Cerebellar nuclear complex (tissue), 1 donor: Measurements from ENCODE around the gene NPC2.
"Not testable (repeated sequence)": the region's sequence is repeated elsewhere in the genome, so short reads cannot be mapped to it uniquely, and the experiment has no call there.

ENCODE experiments used
- DNase-seq, 2 experiments: peaks; one replicate each; lab custom pipeline; 2025; lab: John Stamatoyannopoulos, UW

NPC2 gene

DNA sequence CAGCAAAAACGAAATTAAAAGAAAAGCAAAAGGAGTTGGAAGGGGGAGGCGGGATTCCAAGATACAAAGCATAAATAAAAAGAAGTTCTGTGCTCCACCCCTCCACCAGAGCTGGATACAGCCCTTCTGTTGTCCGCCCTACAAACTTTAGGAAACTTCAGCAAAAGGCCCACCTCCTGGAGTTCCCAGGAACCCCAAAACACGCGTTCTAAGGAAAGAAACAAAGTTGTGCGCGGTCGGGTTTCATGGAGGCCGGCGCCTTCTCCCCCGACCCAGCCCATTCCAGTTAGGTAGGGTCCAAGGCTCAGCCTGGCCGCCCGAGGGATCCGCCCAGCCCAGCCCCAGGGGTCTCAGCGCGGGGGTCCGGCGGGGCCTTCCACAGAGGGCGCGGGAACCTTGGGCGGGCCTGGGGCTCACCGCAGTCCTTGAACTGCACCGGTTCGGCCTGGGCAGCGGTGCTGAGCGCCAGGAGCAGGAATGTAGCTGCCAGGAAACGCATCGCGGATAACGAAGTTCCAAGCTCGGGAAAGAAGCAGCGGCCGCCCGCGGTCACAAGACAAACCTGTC is at the start of gene NPC2:
TSS of gene NPC2 (minus strand) at position 530 of the 567 bp plus-strand sequence. CDS start at position 499, 31 bp downstream.
- no peak for DNase-seq

DNA sequence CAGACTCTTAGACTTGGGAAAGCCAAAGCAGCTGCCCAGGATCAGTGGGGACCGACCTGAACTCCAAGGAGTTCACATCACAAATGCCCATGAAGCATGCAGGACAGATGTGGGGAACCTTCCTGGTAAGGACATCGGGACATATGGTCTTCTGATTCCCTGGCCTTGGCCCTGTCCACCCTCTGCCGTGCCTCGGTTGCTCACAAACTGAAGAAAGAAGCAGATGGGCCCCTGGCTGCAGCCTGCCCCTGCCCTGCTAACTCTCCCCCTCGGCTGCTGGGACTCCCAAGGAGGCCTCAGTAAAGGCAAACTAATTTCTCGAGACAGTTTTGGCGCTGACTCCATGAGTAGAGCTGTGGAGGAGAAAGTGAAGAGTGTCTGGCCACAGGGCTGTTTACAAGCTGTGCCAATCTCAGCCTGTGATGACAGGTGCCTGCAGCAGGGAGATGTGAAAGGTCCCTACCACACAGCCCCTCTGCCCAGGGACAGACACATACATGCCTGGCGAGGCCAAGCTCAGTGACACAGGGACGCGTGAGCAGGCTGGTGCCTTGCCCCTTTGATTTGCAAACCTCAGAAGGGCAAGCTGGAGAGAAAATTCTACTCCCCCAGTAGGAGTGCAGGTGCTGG is 49.1 kb upstream of the NPC2 start:
- DNase-seq, result no peak

DNA sequence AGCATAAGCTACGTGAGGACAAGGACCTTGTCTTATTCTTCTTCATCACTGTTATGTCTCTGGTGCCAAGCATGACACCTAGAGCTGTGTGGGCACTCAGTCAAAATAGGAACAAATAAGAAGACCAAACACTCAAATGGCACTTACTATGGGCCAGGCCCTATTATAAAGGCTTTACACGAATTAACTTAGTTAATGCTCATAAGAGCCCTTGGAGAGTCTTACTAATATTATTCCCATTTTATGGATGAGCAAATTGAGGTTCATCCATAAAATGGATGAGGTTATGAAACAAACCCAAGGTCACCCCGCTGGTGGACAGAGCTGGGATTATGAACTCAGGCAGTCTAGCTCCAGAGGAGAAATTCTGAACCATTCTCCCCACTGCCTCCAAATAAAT is 48.1 kb upstream of the NPC2 start:
- no peak for DNase-seq

DNA sequence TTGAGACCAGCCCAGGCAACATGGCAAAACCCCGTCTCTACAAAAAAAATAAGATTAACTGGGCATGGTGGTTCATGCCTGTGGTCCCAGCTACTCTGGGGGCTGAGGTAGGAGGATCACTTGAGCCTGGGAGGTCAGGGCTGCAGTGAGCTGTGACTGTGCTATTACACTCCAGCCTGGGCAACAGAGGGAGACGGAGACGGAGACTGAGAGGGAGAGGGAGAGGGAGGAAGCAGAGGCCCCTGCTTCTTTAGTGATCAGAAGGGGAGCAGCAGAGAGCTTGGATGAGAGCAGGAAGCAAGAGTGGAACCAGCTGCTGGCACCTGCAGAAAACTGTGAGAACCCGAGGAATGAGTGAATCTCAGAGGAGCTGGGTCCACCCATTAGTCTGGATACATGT is 46.4 kb upstream of the NPC2 start:
- DNase-seq, result no peak

DNA sequence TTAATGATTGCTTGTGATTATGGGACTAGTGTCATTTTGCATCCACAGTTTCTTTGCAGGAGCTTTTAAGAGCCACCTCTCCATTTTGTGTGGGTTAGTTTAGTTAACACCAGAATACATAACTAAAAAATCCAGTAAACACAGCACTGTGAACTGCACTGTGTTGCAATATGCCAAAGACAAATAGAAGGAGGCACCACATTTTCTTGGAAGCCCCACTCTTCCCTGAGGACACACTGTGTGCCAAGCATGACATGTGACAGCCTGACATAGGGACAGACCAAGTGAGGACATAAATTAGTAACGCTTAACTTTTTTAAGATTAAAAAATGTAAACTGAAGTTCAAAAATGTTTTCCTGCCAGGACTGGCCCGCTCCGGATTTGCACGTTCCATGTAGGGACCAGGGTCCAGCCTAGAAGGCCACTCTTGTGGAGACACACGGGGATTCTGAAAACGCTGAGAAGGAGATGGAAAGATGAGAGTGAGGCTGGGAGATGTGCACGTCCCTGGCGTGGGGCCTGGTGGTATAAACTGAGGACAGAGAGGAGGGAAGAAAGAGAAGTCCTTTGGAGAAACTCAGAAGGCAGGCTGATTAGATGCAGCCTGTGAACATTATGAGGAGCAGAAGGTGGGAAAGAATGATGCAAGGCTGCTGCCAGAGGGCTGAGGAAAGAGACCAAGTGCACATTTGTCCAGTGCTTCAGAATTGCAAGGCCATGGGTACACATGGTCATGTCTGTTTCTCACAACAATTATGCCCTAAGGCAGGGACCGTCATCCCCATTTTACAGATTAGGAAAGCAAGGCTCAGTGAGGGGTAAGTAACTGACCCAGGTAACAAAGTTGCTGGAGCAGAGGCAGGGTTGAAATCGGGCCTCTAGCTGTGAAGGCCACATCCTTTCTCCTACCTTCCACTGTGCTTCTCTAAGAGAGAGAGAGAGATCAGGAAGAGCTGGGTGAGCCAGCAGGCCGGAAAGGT is 45.6 kb upstream of the NPC2 start:
- DNase-seq, result no peak

- DNase-seq, result not testable (repeated sequence)
Observed at GRCh38 chr14:74536336-74536735, 43.2 kb upstream of the NPC2 start.

DNA sequence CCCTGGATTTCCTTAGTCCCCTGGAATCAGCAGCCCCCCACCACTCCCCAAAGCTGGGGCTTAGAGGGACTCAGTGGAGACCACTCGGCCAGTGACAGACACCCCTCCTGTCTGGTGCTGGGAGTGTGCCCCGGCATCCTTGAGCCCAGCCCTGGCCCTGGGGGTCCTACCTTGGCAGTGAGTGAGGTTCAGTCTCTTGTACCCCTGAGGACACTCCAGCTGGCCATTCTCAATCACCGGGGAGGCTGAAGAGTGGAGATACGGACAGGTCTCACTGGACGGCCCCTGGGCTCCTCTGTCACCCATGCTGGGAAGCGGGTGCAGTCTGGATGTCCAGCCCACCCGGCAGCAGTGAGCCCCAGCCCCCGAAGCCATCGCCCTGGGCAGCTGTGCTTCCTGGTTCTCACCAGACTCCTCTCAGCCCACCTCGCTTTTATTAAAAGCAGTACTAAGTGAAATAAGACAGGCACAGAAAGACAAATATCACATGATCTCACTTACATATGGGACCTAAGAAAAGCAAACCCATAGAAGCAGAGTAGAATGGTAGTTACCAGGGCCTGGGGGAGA is 42.7 kb upstream of the NPC2 start:
- no peak for DNase-seq

DNA sequence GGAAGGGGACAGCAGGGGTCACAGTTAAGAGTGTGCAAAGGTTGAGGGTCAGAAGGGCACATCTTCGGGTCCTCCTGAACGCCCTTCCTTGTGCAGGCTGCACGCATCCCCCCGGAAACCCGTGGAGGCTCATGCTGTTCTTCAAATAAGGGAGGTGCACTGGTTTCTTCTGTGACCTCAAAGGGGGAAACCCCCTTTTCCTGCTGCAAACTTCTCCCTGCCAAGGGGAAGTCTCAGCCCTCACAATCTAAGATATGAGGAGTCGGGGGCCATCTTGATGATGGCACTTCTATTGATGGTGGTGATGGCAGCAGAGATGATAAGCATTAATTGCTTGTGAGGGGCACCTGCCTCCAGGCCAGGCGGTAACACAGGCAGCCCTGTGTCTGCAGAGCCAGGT is 40.5 kb upstream of the NPC2 start:
- DNase-seq, result no peak

GRCh38 chr14:74532246-74532645 is 39.1 kb upstream of the NPC2 start:
- DNase-seq, result no peak

DNA sequence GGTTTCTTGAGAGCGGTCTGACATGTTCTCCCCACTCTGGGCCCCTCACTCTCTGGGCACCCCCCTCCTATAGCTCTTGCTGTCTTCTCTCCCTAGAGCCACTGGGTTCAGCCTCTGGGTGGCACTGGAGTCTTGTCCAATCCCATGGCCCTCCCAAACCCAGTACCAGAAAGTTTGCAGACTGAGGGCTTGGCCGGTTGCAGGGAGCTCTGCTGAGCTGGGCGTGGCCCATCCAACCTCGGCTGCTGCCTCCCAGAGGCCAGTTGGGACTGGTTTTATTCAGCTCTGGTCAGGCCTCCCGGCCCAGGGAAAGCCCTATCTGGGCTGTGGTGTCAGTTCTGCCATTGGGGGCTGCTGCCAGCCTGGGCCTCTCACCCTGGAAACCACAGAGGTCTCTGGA is 38.4 kb upstream of the NPC2 start:
- no peak for DNase-seq

DNA sequence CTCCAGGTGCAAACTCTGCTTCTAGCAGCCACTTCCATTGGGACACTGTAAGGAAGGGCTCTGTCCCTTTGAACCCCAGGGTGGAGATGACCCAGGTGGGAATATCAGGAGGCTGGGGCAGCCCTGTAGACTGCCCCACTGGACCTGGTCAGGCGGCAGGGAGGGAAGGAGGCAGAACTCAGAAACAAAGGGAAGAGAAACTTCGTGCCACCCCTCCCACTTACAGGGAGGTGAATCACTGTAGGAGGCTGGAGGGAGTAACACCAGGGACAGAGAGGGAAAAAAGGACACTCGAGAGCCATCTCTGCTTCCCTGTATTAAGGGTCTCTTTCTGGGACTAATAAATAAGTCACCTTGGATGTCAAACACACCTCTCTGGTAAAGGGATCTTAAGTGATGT is 37.9 kb upstream of the NPC2 start:
- DNase-seq, result no peak

DNA sequence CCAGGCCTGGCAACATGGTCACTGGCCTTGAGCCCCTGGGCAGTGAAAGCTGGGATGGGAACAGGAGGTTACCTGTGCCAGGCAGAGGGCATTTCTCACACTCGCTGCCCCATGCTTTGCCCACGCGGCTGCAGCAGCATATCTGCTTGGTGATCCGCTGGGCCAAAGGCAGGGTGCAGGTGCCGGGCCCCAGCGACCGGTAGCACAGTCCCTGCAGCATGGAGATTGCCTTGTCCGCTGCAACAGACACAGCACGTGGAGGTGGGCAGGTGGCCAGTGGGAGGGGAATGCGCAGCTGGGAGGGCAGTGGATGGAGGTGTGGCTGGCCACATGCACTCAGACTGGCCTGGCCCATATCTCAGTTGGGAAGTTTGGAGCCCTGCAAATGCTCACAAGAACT is 35.8 kb upstream of the NPC2 start:
- DNase-seq, result no peak

- no peak for DNase-seq
Observed at GRCh38 chr14:74528406-74528805, 35.3 kb upstream of the NPC2 start.

- DNase-seq, result no peak
Observed at GRCh38 chr14:74527736-74528280, 34.7 kb upstream of the NPC2 start.

GRCh38 chr14:74526854-74527585 is 33.9 kb upstream of the NPC2 start:
- DNase-seq, result no peak

GRCh38 chr14:74525361-74525851 is 32.3 kb upstream of the NPC2 start:
- no peak for DNase-seq

DNA sequence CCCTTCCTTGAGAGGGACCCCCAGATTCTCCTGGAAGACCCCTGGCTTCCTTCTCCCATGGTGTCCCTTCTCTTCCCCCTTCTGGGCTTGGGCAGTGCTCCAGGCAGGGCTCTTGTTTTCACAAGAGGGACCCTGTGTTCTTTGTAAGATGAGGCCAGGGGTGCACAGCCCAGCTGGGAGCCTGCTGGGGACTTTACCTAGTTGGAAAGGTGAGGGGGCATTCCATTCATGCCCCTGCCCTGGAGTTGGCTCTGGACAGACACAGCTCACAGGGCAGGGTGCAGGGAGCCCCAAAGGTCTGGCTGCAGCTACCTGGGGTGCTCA is 31.7 kb upstream of the NPC2 start:
- no peak for DNase-seq

DNA sequence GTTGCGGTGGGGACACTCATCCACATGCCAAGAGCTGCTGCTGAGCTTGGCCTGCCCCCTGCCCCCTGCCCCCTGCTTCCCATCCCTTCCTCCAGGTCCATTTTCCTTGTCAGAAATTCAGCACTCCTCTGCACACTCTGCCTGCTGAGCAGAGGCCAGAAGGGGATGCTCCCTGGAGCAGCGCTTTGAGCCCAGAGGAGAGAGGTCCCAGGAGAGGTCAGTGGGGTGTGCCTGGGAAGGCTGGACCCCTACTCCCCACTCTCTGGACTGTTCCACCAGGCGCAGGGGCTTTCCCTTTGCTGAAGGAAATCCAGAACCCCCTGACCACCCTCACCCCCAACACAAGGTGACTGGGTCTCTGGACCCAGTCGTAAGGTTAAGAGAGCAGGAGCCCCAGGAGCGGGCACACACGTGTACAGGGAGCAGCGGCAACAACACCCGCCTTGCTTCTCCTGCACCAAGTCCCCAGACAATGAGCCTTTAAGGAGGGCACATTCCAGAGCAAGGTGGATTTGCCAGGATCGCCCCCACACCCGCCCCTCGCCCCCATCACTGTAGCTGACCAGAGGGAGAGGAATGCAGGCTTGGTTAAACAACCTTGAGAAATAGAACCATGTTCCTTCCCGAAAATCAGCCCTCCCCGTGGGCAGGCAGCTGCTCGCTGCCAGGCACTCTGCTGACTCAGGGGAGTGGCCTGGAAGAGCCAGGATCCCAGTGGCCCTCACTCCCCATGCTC is 31.1 kb upstream of the NPC2 start:
- no peak for DNase-seq

DNA sequence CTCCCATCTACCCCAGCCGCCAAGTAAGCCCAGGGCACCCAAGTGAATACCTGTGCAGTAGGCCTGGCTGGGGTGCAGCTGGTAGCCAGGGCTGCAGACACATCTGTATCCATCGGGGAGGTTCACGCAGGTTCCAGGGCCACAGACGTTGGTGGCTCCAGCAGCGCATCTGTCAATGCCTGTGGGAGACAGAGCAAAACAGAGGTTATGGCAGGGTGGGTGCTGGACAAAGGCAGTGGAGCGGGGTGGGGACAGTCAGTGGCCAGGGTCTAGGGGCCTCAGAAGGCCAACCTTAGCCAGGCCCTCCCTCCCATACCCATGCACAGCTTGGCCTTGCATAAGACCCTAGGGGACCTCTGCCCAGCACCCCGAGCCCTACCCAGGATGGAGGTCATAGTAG is 29.6 kb upstream of the NPC2 start:
- DNase-seq, result no peak

DNA sequence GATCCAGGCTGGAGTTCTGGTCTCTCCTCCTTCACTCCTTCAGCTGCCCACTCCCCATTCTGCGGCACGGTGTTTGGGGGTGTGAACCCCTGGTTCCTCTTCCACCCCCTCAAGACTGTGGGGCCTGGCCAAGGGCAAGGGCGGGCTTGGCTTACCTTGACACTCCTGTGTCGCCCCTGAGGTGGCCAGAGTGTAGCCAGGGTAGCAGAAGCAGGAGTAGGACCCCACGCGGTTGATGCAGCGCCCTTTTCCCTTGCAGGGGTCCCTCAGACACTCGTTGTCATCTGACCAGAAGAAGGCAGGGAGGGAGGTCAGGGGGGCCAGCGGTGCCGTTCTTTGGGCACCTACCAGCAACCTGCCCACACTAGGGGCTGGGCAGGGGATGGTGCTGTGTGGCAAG is 28.7 kb upstream of the NPC2 start:
- DNase-seq, result no peak
